ENCODE data around the gene SPATA21.

GRCh38 chr1:16409536-16410152 lies 27.6 kb downstream of the SPATA21 start:
- TF ChIP-seq CTCF (conservative IDR thresholded peaks at IDR 0.05; ENCODE audit: low read depth, low read length), result no peak
- no peak for TF ChIP-seq EZH2phosphoT487 (IDR thresholded peaks at IDR 0.05; ENCODE audit: borderline replicate concordance, low read length)
- TF ChIP-seq EZH2 (IDR thresholded peaks at IDR 0.05; ENCODE audit: low read length, unreplicated experiment), result no peak

Measured in PC-3 (cell line).